ENCODE results near the gene MAPK8. TPM values are rescaled to one million over a fixed set of nuclear protein-coding genes. Genes with fewer than 3 reads are reported as not detected.

Gene MAPK8
- total RNA-seq: 62.1 TPM
- polyA plus RNA-seq: 22.6 TPM
- long read RNA-seq, donor 1: 0 reads
- long read RNA-seq, donor 2: 0 reads
- long read RNA-seq, donor 3, partial matches to known transcripts: 13 of 17 reads
- long read RNA-seq, donor 3, other reads (novel, unspliced or antisense): 0 of 17 reads
- long read RNA-seq, donor 4, partial matches to known transcripts: 0 of 1 reads
- long read RNA-seq, donor 4, other reads (novel, unspliced or antisense): 0 of 1 reads
- long read RNA-seq, donor 5, full-length matches to known transcripts: 9 of 38 reads
- long read RNA-seq, donor 5, partial matches to known transcripts: 29 of 38 reads
- long read RNA-seq, donor 5, other reads (novel, unspliced or antisense): 0 of 38 reads
- long read RNA-seq, donor 6, full-length matches to known transcripts: 2 of 2 reads
- long read RNA-seq, donor 6, partial matches to known transcripts: 0 of 2 reads
- long read RNA-seq, donor 6, other reads (novel, unspliced or antisense): 0 of 2 reads
- long read RNA-seq, donor 7, full-length matches to known transcripts: 3 of 3 reads
- long read RNA-seq, donor 7, partial matches to known transcripts: 0 of 3 reads
- long read RNA-seq, donor 7, other reads (novel, unspliced or antisense): 0 of 3 reads
- long read RNA-seq, donor 8, partial matches to known transcripts: 0 of 1 reads
- long read RNA-seq, donor 8, other reads (novel, unspliced or antisense): 0 of 1 reads
- long read RNA-seq, donor 9: 0 reads
- long read RNA-seq, donor 10, partial matches to known transcripts: 14 of 17 reads
- long read RNA-seq, donor 10, other reads (novel, unspliced or antisense): 0 of 17 reads

GRCh38 chr10:48306265-48306869 is at the start of gene MAPK8:
Gene MAPK8, plus strand, starts transcription at chr10:48306677. Its CDS starts 94,984 bp downstream, at chr10:48401661.
- Histone ChIP-seq H3K4me3 (ENCODE audit: low read length in 2 of 2) (peak within 1 kb of the TSS; percentile 62 to 80), H3K27me3 (ENCODE audit: control insufficient read depth in 2 of 2, insufficient read depth in 1 of 2, low read length in 1 of 2) (no peaks in the 10 kb centered on the region), H3K4me1 (ENCODE audit: control insufficient read depth in 2 of 2, insufficient read depth in 2 of 2, low read length in 2 of 2) (peaks cover 2 to 7% of the 10 kb centered on the region in 2 donors), H3K36me3 (ENCODE audit: control insufficient read depth in 2 of 2, insufficient read depth in 2 of 2, low read length in 1 of 2) (no peaks in the 10 kb centered on the region), H3K9me3 (ENCODE audit: control insufficient read depth in 2 of 2, insufficient read depth in 1 of 2, low read length in 1 of 2) (no peaks in the 10 kb centered on the region), H3K27ac (ENCODE audit: low read depth in 1 of 2, low read length in 1 of 2) (peak within 1 kb of the TSS; percentile 52 to 87)
- WGBS: 3% methylated on average over 86 of the region's 86 CpGs
- peak; percentile 57 to 93 (median 83) for DNase-seq (ENCODE audit: low read depth in 6 of 9, low spot score in 9 of 9)

GRCh38 chr10:48257407-48257961 is 49.0 kb upstream of the MAPK8 start:
- Histone ChIP-seq H3K4me1 (ENCODE audit: control insufficient read depth in 2 of 2, insufficient read depth in 2 of 2, low read length in 2 of 2) (peaks cover 0 to under 1% of the 10 kb centered on the region in 2 donors), H3K27ac (ENCODE audit: low read depth in 1 of 2, low read length in 1 of 2) (no peak overlapping the region), H3K4me3 (ENCODE audit: low read length in 2 of 2) (no peak overlapping the region), H3K27me3 (ENCODE audit: control insufficient read depth in 2 of 2, insufficient read depth in 1 of 2, low read length in 1 of 2) (no peaks in the 10 kb centered on the region), H3K36me3 (ENCODE audit: control insufficient read depth in 2 of 2, insufficient read depth in 2 of 2, low read length in 1 of 2) (no peaks in the 10 kb centered on the region), H3K9me3 (ENCODE audit: control insufficient read depth in 2 of 2, insufficient read depth in 1 of 2, low read length in 1 of 2) (no peaks in the 10 kb centered on the region)
- WGBS: 96% methylated on average over 3 of the region's 3 CpGs
- no peak for DNase-seq (ENCODE audit: low read depth in 6 of 9, low spot score in 9 of 9)

GRCh38 chr10:48258105-48258504 is 48.4 kb upstream of the MAPK8 start:
- no peaks in the 10 kb centered on the region for H3K36me3 ChIP-seq (ENCODE audit: control insufficient read depth in 2 of 2, insufficient read depth in 2 of 2, low read length in 1 of 2)
- H3K4me1 ChIP-seq (ENCODE audit: control insufficient read depth in 2 of 2, insufficient read depth in 2 of 2, low read length in 2 of 2): no peaks in the 10 kb centered on the region
- no peak overlapping the region for H3K4me3 ChIP-seq (ENCODE audit: low read length in 2 of 2)
- DNase-seq (ENCODE audit: low read depth in 6 of 9, low spot score in 9 of 9): no peak
- no peaks in the 10 kb centered on the region for H3K9me3 ChIP-seq (ENCODE audit: control insufficient read depth in 2 of 2, insufficient read depth in 1 of 2, low read length in 1 of 2)
- WGBS: 98% methylated on average over 1 of the region's 1 CpG
- H3K27ac ChIP-seq (ENCODE audit: low read depth in 1 of 2, low read length in 1 of 2): no peak overlapping the region
- H3K27me3 ChIP-seq (ENCODE audit: control insufficient read depth in 2 of 2, insufficient read depth in 1 of 2, low read length in 1 of 2): no peaks in the 10 kb centered on the region

- H3K4me3 ChIP-seq (ENCODE audit: low read length in 2 of 2): no peak overlapping the region
- DNase-seq (ENCODE audit: low read depth in 6 of 9, low spot score in 9 of 9): no peak
- WGBS: 96% methylated on average over 4 of the region's 4 CpGs
- H3K27me3 ChIP-seq (ENCODE audit: control insufficient read depth in 2 of 2, insufficient read depth in 1 of 2, low read length in 1 of 2): no peaks in the 10 kb centered on the region
- H3K27ac ChIP-seq (ENCODE audit: low read depth in 1 of 2, low read length in 1 of 2): no peak overlapping the region
- no peaks in the 10 kb centered on the region for H3K9me3 ChIP-seq (ENCODE audit: control insufficient read depth in 2 of 2, insufficient read depth in 1 of 2, low read length in 1 of 2)
- no peaks in the 10 kb centered on the region for H3K36me3 ChIP-seq (ENCODE audit: control insufficient read depth in 2 of 2, insufficient read depth in 2 of 2, low read length in 1 of 2)
- H3K4me1 ChIP-seq (ENCODE audit: control insufficient read depth in 2 of 2, insufficient read depth in 2 of 2, low read length in 2 of 2): no peaks in the 10 kb centered on the region
These were observed 39.9 kb upstream of the MAPK8 start for GRCh38 chr10:48266528-48266927.

GRCh38 chr10:48271047-48271730 is 35.3 kb upstream of the MAPK8 start:
- Histone ChIP-seq H3K4me3 (ENCODE audit: low read length in 2 of 2) (no peak overlapping the region), H3K9me3 (ENCODE audit: control insufficient read depth in 2 of 2, insufficient read depth in 1 of 2, low read length in 1 of 2) (no peaks in the 10 kb centered on the region), H3K4me1 (ENCODE audit: control insufficient read depth in 2 of 2, insufficient read depth in 2 of 2, low read length in 2 of 2) (peaks cover 0 to 5% of the 10 kb centered on the region in 2 donors), H3K36me3 (ENCODE audit: control insufficient read depth in 2 of 2, insufficient read depth in 2 of 2, low read length in 1 of 2) (no peaks in the 10 kb centered on the region), H3K27me3 (ENCODE audit: control insufficient read depth in 2 of 2, insufficient read depth in 1 of 2, low read length in 1 of 2) (no peaks in the 10 kb centered on the region), H3K27ac (ENCODE audit: low read depth in 1 of 2, low read length in 1 of 2) (no peak overlapping the region)
- DNase-seq (ENCODE audit: low read depth in 6 of 9, low spot score in 9 of 9): no peak
- WGBS: 59% methylated on average over 5 of the region's 5 CpGs

GRCh38 chr10:48272682-48273081 is 33.8 kb upstream of the MAPK8 start:
- Histone ChIP-seq H3K4me1 (ENCODE audit: control insufficient read depth in 2 of 2, insufficient read depth in 2 of 2, low read length in 2 of 2) (peaks cover 0 to 5% of the 10 kb centered on the region in 2 donors), H3K27me3 (ENCODE audit: control insufficient read depth in 2 of 2, insufficient read depth in 1 of 2, low read length in 1 of 2) (no peaks in the 10 kb centered on the region), H3K4me3 (ENCODE audit: low read length in 2 of 2) (no peak overlapping the region), H3K27ac (ENCODE audit: low read depth in 1 of 2, low read length in 1 of 2) (no peak overlapping the region), H3K9me3 (ENCODE audit: control insufficient read depth in 2 of 2, insufficient read depth in 1 of 2, low read length in 1 of 2) (no peaks in the 10 kb centered on the region), H3K36me3 (ENCODE audit: control insufficient read depth in 2 of 2, insufficient read depth in 2 of 2, low read length in 1 of 2) (no peaks in the 10 kb centered on the region)
- no peak for DNase-seq (ENCODE audit: low read depth in 6 of 9, low spot score in 9 of 9)
- 96% methylated on average over 2 of the region's 2 CpGs for WGBS

- Histone ChIP-seq H3K36me3 (ENCODE audit: control insufficient read depth in 2 of 2, insufficient read depth in 2 of 2, low read length in 1 of 2) (no peaks in the 10 kb centered on the region), H3K9me3 (ENCODE audit: control insufficient read depth in 2 of 2, insufficient read depth in 1 of 2, low read length in 1 of 2) (no peaks in the 10 kb centered on the region), H3K27ac (ENCODE audit: low read depth in 1 of 2, low read length in 1 of 2) (no peak overlapping the region), H3K27me3 (ENCODE audit: control insufficient read depth in 2 of 2, insufficient read depth in 1 of 2, low read length in 1 of 2) (no peaks in the 10 kb centered on the region), H3K4me1 (ENCODE audit: control insufficient read depth in 2 of 2, insufficient read depth in 2 of 2, low read length in 2 of 2) (peaks cover 0 to 5% of the 10 kb centered on the region in 2 donors), H3K4me3 (ENCODE audit: low read length in 2 of 2) (no peak overlapping the region)
- no peak for DNase-seq (ENCODE audit: low read depth in 6 of 9, low spot score in 9 of 9)
- WGBS: 92% methylated on average over 2 of the region's 2 CpGs
These were observed 32.7 kb upstream of the MAPK8 start for GRCh38 chr10:48273741-48274140.

- WGBS: 93% methylated on average over 8 of the region's 8 CpGs
- H3K36me3 ChIP-seq (ENCODE audit: control insufficient read depth in 2 of 2, insufficient read depth in 2 of 2, low read length in 1 of 2): no peaks in the 10 kb centered on the region
- no peaks in the 10 kb centered on the region for H3K27me3 ChIP-seq (ENCODE audit: control insufficient read depth in 2 of 2, insufficient read depth in 1 of 2, low read length in 1 of 2)
- H3K9me3 ChIP-seq (ENCODE audit: control insufficient read depth in 2 of 2, insufficient read depth in 1 of 2, low read length in 1 of 2): no peaks in the 10 kb centered on the region
- DNase-seq (ENCODE audit: low read depth in 6 of 9, low spot score in 9 of 9): no peak
- H3K27ac ChIP-seq (ENCODE audit: low read depth in 1 of 2, low read length in 1 of 2): no peak within 1 kb of the TSS
- peaks cover 0 to 5% of the 10 kb centered on the region in 2 donors for H3K4me1 ChIP-seq (ENCODE audit: control insufficient read depth in 2 of 2, insufficient read depth in 2 of 2, low read length in 2 of 2)
- H3K4me3 ChIP-seq (ENCODE audit: low read length in 2 of 2): no peak within 1 kb of the TSS
These were observed 31.8 kb upstream of the MAPK8 start, which contains the start of gene FRMPD2 for GRCh38 chr10:48274636-48275035. Gene FRMPD2, minus strand, starts transcription at chr10:48274696. Its CDS starts 129 bp downstream, at chr10:48274567.
